Measurements from ENCODE around the gene MAN2B2. TPM values are rescaled to one million over a fixed set of nuclear protein-coding genes. Genes with fewer than 3 reads are reported as not detected.
"Not testable (repeated sequence)": the region's sequence is repeated elsewhere in the genome, so short reads cannot be mapped to it uniquely, and the experiment has no call there.

The MAN2B2 gene
- total RNA-seq, 1 donor from 2014 or later = 17.7 TPM

DNA sequence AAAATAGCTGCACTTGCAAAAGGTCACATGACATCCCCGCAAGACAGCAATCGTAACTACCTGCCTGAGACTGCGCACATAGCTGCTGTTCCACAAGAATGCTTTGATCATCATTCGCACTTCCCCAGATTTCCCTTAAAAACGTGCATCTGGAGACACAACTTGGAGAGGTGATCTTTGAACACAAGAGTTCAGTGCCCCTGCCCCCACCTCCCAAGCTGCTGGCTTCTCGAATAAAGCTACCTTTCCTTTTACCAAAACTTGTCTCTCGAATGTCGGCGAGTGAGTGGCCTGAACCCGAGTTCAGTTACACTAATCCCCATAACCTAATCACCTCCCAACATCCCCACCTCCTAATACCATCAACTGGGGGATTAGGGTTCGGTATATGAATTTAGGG, 51.1 kb downstream of the MAN2B2 start:
- intact Hi-C loops (cut with micrococcal nuclease) = no loop called here
- DNase-seq = no peak
- no peak for ATAC-seq

DNA sequence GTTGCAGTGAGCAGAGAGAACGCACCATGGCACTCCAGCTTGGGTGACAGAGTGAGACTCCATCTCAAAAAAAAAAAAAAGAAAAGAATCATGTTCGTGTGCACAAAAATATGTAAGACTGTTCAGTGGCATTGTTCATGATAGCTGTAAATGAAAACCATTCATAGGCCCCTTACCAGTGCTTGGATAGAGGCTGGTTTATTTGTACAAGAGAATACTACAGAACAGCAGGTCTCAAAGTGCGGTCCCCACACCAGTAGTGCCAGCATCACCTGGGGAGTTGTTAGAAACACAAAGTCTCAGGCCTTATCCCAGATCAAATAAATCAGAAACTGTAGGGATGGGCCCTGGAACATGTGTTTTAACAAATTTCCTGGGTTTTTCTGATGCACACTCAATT, 52.8 kb downstream of the MAN2B2 start:
- ATAC-seq = no peak
- intact Hi-C loops (cut with micrococcal nuclease) = no loop called here
- DNase-seq = no peak

DNA sequence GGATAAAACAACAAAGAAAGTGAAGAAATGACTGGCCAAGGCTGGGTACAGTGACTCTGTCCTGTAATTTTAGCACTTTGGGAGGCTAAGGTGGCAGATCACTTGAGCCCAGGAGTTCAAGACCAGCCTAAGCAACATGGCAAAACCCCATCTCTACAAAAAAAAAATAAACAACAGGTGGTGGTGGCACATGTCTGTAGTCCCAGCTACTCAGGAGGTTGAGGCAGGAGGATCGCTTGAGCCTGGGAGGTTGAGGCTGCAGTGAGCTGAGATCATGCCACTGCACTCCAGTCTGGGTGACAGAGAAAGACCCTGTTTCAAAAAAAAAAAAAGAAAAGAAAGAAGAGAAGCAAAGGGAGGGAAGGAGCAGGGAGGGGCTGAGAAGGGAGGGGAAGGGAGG, 53.5 kb downstream of the MAN2B2 start:
- ATAC-seq; DNase-seq; intact Hi-C loops (cut with micrococcal nuclease): not testable (repeated sequence)

DNA sequence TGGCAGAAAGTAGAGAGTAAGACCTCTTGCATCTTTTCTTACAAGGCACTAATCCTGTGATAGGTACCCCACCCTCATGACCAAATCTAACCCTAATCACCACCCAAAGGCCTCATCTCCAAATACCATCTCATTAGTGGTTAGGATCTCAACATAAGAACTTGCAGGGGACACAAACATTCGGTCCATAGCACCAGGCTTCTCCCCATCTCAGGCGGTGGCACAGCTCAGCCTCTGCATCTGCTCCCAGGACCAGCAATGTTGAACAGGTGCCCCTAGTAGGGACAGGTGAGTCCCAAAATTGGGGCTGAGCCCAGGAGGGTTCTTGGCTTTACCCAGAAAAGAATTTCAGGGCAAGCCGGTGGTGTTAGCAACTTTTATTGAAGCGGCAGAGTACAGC, 57.1 kb downstream of the MAN2B2 start:
- intact Hi-C loops (cut with micrococcal nuclease) = no loop called here
- ATAC-seq = no peak
- DNase-seq = no peak

DNA sequence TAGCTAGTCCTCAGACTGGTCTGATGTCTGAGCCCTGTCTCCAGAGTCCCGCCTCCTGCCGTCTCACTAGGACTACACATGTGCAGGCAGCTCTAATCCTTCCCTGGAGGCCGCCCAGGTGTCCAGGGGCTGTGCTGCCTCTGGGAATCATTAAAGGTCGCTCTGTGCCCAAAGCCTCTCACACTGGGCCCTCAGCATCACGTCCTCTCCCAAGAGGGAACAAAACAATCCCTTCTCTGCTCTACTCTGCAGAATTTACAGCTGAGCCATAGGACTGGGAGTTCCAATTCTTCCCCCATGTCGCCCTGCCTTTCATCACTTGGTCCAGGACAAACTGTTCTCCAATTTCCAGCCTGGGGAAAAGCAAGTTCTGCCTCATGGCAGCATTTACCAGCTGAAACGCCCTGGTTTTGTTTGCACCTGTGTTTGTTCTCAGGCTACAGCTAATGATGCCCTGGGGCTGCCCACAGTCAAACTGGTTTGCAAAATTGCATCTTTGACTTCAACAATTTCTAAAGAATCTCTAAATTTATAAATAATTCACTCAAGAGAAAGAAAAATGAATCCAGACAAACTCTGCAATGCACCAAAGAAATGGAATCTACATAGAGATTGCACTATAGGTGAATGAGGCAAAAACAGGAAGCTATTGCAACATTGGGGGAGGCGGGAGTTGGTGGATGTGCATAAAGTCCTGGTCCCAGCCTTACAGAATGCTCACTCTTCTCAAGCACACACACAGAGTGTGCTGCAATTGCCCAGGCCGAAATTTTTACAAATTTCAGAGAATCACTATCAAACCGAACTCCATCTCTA, 58.3 kb downstream of the MAN2B2 start:
- intact Hi-C loops (cut with micrococcal nuclease) = no loop called here
- ATAC-seq = no peak
- DNase-seq = no peak

DNA sequence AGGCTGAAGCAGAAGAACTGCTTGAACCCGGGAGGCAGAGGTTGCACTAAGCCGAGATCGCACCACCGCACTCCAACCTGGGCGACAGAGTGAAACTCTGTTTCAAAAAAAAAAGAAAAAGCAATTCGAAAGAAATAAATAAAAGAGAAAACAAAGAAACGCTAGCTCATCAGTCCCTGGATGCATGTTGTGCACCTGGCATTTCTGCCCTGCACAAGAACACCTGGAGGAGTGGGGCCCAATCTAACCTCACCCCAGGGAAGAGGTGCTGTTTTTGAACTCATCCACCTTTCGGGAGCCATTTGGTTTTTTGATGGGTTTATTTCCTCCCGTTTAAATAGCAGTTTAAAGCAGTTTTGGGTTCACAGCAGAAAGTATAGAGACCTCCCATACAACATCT, 59.8 kb downstream of the MAN2B2 start:
- intact Hi-C loops (cut with micrococcal nuclease) = no loop called here
- no peak for ATAC-seq

DNA sequence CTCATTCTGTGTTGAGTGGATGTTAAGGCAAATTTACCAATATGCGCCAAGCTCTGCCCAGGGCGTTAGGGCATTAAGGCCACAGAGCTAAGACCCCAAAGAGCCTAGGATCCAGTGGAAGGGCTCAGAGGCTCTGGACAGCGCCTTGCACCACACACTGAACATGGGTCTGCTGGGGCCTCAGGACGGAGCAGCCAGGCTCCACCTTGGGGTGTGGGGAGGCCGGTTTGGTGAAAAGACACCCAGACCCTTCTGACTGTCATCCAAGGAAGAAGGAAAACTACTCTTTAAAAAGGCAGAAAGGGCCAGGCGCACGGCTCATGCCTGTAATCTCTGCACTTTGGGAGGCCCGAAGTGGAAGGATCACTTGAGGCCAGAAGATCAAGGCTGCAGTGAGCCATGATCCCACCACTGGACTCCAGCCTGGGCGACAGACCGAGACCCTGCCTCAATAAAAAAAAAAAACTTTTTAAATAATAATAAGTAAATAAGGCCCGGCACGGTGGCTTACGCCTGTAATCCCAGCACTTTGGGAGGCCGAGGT, 64.2 kb downstream of the MAN2B2 start:
- ATAC-seq (no peak), DNase-seq (no peak)
- intact Hi-C loops (cut with micrococcal nuclease) = no loop called here

More for the DNA sequence above, 59.8 kb downstream of the MAN2B2 start:
- DNase-seq = no peak

DNA sequence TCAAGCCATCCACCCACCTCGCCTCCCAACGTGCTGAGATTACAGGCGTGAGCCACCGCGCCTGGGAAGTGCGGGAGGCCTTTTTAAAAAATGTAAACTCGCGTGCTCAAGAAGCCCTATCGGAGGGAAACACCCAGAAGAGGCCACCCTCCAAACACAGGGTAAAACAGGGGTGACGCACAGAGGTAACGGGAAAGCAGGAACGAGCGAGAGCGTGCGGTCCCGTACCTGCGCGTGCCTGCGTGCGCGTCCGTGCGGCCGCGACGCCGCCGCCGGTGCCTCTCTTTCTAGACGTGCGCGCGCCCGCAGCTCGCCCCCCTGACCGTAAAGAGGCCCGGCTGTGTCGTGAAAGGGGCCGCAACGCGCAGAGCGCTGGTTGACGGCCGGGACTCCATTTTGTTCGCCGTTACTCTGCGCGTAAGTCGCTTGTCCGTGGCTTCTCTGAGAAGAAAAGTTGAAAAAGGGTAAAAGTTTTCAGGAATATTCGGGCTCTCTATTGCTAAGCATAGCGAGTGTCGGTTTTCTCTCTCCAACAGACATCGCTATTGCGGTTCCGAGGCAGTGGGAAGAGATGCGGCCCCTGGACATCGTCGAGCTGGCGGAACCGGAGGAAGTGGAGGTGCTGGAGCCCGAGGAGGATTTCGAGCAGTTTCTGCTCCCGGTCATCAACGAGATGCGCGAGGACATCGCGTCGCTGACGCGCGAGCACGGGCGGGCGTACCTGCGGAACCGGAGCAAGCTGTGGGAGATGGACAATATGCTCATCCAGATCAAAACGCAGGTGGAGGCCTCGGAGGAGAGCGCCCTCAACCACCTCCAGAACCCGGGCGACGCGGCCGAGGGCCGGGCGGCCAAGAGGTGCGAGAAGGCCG, 65.5 kb downstream of the MAN2B2 start, which contains the start of gene MRFAP1:
Gene MRFAP1 (plus strand): TSS at position 394 of the 872 bp plus-strand sequence. CDS start 178 bp downstream, at position 572.
- ATAC-seq = peak; percentile 96
- DNase-seq = peak; percentile 97
- intact Hi-C loops (cut with micrococcal nuclease) = no loop called here

DNA sequence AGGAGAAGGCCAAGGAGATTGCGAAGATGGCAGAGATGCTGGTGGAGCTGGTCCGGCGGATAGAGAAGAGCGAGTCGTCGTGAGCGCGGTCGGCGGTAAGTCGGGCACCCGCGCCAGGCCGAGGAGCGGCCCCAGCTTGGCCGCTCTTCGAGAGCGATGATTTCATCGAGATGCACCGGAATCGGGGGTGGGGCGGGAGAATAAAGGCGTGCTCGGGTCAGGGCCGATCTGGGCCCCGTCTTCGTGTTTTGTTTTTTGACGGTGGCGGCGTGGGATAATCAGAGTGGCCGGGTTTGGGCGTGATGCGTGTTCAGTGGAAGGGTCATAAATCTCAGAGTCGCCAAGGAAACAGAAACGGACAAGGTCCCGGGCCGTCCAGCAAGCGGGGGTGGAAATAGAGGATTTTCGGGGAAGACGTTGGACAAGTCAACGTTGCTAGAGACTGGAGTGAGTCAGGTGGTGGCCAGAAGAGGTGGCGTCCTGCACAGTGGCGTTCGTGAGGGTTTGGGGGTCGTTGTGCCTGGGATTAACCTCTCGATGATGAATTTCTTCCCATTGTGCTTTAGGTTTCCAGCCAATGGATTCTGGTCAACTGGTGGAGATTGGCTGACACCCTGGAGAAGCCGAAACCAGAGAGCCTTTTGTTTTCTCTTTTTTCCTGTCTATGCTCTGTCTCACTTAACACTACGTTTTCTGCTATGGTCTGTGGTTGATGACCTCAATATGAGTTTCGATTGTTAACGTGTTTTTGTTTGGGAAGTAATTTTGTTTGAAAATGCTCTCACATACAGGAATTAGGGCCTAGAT, 66.4 kb downstream of the MAN2B2 start:
- DNase-seq (peak; percentile 54), ATAC-seq (peak; percentile 55)
- intact Hi-C loops (cut with micrococcal nuclease) = no loop called here

DNA sequence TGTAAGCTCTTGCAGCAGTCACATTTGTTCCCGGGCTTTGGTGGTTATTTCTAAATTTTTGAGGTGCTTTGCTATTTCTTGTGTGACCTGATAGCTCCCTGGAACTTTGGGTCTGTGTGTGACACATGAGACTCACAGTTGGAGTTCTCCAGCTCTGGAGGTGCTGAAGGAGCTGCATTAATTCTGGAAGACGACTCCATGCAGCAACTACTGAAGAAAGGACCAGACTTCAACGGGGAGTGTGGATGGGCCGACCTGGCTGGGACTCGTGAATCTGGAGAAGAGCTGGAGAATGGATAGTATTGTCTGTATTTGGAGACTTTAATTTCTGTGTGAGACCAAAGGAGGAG, 67.0 kb downstream of the MAN2B2 start:
- ATAC-seq (no peak), DNase-seq (no peak)
- intact Hi-C loops (cut with micrococcal nuclease) = no loop called here

DNA sequence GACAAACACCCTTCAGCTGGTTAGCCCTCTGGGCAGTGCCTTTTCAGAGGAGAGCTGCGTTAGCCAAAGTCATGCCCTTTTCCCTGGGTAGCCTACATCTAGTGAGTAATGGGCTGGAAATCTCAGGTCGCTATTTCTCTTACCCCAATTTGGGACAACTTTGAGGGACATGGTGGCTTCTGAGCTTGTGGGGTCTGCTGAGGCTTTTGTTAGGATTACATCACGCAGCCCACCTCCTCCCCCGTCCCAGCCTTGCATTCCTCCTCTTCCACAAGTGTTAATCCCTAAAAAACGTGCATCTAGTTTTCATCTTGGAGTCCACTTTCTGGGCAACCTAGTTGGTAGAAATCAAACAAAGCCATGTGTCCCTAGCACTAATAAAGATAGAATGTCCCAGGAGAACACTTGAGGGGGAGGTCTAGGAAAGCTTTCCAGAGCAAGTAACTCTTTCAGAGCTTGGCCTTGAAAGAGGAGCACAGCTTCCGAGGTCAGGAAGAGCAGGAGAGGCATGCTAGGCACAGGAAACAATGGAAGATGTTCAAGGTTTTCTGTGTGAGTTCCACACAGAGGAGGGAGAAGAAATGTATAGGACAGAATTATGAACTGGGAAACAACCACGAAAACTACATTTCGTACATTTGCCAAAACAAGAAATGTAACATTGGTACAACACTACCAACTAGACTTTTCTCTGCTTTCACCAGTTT, 68.3 kb downstream of the MAN2B2 start:
- no peak for ATAC-seq
- no peak for DNase-seq
- intact Hi-C loops (cut with micrococcal nuclease) = no loop called here

DNA sequence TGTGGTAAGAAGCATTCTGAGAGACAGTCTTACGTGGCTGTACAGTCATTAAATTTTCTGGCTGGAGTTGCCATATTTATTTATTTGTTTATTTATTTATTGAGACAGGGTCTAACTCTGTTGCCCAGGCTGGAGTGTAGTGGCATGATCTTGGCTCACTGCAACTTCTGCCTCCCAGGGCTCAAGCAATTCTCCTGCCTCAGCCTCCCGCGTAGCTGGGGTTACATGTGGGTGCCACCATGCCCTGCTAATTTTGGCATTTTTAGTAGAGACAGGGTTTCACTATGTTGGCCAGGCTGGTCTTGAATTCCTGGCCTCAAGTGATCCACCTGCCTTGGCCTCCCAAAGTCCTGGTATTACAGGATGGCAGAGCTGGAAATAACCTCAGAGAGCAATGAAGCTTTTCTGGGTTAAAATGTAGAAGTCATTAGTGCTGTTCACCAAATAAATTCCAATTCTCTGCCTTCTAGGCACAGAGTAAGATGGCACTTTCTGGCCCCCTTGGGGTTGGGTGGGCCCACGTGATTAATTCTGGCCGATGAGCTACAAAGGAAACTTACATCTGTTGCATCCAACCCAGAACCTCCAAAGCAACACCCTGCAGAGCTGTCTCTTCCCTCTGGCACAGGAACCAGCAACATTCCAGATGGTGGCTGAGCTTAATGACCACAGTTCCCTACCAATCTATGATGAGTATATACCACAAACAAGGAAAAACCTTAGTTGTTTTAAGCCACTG, 70.0 kb downstream of the MAN2B2 start:
- ATAC-seq (no peak), DNase-seq (no peak)
- intact Hi-C loops (cut with micrococcal nuclease) = no loop called here

DNA sequence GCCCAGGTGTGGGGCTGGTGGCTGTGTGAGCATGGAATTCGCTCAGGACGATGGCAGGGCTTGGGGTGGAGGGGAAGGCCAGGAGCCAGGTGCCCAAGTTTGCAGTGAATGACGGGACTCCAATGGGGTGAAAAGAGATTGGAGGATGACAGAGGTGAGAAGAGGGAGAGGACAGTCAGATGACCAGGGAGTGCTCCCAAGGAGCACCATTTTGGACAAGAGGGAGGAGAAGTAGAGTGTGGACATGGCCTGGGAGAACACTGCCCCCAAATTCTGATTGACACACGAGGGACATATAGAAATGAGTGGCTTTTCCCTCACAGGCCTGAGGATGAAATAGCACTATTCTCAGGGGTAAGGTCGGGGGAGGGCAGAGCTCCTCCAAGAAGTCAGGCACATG, 72.2 kb downstream of the MAN2B2 start:
- intact Hi-C loops (cut with micrococcal nuclease) = no loop called here
- ATAC-seq = no peak
- DNase-seq = no peak

DNA sequence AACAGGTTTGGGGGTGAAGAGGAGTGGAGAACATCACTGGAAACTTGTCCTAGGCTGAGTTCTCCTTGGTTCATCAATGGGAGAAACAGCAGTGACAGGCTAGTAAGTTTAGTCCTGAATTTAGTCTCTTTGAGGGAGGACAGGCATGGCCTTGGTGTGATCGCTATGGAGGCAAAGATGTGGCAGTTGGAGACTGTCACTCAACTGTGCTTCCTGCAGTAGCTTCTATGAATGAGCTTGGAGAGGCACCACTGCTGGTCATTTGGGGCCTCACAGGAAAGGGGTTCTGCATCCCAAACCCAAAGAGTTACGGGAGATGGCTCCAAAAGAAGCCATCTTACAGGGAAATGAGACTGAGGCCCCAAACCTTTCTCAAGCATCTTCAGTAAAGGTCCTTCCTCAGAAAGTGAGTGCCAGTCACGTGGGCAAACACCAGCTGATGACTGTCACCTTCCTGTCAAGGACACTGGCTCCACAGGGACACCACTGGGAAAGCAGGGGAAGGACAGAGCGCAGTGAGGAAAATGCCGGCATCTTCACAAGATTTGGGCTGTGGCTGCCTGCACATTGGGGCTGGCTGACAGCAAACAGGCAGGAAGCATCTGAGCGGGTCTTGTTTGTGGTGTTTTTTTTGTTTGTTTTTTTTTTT, 72.7 kb downstream of the MAN2B2 start:
- DNase-seq = no peak
- peak; percentile 34 for ATAC-seq
- intact Hi-C loops (cut with micrococcal nuclease) = no loop called here

DNA sequence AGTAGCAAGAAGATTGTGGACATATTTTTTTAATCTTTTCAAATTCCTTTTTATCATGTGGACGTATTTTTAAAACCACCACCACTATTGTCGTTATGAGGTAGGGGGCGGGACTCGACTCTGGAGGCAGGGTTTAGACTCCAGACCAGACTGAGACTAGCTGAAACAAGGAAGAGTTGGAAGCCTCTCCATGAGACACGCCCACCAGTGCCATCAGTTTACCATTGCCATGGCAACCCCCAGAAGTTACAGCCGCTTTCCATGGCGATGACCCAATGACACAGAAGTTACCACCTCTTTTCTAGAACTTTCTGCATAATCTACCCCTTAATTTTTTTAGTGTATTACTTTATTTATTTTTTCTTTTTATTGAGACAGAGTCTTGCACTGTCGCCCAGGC, 74.2 kb downstream of the MAN2B2 start:
- ATAC-seq = no peak
- DNase-seq = no peak
- intact Hi-C loops (cut with micrococcal nuclease) = no loop called here

DNA sequence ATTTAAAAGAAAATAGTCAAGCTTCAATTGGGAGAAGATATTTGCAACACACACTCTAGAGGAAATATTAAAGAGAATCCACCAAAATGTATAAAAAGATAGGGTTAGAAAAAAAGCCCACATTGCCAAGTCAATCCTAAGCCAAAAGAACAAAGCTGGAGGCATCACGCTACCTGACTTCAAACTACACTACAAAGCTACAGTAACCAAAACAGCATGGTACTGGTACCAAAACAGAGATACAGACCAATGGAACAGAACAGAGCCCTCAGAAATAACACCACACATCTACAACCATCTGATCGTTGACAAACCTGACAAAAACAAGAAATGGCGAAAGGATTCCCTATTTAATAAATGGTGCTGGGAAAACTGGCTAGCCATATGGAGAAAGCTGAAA, 79.2 kb downstream of the MAN2B2 start:
- intact Hi-C loops (cut with micrococcal nuclease); DNase-seq; ATAC-seq: not testable (repeated sequence)

DNA sequence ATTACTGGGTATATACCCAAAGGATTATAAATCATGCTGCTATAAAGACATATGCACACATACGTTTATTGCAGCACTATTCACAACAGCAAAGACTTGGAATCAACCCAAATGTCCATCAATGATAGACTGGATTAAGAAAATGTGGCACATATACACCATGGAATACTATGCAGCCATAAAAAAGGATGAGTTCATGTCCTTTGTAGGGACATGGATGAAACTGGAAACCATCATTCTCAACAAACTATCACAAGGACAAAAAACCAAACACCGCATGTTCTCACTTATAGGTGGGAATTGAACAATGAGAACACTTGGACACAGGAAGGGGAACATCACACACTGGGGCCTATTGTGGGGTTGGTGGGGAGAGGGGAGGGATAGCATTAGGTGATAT, 80.3 kb downstream of the MAN2B2 start:
- ATAC-seq; intact Hi-C loops (cut with micrococcal nuclease); DNase-seq: not testable (repeated sequence)

DNA sequence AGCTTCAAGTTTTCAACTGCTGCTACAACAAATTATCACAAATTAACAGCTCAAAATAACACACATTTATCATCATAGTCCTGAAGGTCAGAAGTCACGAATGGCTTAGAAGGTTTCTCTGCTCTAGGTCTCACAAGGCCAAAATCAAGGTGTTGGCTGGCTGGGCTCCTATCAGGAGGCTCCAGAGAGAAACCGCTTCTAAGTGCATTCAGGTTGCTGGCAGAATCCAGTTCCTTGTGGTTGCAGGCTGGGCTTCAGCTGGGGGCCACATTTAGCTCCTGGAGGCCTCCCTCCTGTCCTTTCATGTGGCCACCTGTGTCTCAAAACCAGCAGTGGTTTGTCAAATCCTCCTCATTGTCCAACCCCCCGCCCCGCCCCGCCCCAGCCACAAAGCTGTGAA, 80.9 kb downstream of the MAN2B2 start:
- intact Hi-C loops (cut with micrococcal nuclease) = no loop called here
- no peak for ATAC-seq
- no peak for DNase-seq
